ENCODE results near the gene DLGAP3.
"Not testable (repeated sequence)": the region's sequence is repeated elsewhere in the genome, so short reads cannot be mapped to it uniquely, and the experiment has no call there.

Gene DLGAP3

DNA sequence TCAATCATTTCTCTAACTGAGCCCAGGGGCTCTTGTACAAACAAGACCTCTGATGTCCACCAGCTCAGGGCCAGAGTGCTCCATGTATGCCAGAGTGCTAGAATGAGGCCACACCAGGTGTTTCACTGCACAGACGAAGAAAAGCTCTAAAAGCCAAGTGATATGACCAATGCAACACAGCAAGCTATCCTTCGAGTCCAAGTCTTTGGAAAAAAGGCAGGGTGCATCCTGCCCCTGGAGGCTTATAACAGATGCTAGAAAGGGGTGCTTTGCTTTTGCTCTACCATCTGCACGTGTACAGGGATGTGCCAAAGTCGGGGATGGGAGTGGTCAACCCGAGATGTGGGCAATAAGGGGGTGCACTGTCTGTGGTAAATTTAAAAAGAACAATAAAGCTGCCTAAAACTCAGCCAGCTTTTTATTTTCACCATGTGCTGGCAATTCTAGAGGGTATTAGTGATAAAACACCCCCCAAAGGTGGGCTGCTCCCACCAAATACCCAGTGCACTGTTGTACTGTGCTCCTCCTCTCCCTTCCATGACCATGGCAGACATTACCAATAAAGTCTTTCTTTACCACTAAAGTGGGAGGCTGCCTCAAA is 102.0 kb downstream of the DLGAP3 start:
- DNase-seq, result no peak

DNA sequence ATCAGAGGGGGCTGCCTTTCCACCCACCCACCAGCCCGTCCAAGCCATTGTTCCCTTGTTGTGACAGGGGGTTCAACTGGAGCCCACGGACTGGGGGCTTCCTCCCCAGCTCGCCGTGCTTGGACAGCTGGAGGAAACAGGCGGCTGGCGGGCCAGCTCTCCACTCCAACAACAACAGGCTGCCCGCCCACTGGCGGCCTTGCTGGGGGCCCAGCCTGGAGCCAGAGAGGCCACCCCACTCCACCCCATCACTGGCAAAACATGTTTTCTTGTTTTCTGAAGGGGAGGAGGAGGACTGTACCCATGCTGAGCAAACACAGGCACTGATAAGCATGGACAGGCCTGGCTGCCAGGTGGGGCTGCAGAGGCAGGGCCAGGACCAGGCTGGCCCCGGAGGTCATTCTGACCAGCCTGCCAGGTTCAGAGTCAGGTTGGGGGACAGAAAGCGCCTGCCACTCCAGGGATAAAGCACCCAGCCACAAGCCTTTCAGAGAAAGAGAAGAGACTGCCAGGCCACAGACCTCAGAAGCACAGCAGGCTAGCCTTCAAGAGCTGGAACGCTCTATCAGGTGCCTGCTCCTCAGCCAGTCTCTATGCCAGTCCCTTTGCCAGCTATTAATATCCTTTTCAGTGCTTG is 103.9 kb downstream of the DLGAP3 start:
- DNase-seq, result no peak

DNA sequence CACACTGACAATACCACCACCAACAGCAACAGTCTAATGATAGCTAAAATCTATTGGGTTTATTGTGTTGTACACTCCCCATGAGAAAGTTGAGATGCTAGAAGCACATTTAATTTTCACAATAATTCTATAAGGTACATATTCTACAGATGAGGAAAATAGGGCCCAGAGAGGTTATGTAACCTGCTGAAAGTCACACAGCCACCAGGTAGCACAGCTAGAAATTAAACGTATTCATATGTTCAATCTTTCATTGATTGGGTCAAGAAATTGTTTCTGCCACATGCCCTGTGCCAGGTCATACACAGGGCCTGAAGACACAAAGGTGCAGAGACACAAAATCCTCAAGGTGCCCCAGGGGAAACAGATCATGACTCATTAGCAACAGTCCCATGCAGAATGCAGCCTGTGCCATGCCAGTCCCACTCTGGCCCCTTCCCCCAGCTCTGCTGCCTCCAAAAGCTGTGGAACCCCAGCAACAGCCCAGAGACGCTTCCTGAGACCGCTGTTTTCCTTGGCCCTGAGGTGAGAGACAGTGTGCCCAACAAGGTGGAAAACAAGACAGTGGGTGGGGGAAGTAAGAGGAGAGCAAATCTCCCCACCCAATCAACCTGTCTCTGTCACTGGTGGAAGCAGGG is 104.5 kb downstream of the DLGAP3 start:
- no peak for DNase-seq

DNA sequence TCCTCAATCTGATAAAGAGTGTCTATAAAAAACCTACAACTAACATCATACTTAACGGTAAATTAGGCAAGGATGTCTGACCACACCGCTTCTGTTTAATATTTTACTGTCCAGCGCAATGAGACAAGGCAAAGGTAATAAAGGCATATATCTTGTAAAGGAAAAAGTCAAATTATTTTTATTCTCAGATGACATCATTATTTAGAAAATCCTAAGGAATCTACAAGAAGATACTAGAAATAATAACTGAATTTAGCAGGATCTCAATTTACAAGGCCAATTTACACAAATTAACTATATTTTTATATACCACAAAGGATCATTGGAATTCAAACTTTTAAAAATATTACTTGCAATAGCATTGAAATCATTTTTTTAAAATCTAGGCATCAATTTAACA is 107.2 kb downstream of the DLGAP3 start:
- DNase-seq, result no peak

DNA sequence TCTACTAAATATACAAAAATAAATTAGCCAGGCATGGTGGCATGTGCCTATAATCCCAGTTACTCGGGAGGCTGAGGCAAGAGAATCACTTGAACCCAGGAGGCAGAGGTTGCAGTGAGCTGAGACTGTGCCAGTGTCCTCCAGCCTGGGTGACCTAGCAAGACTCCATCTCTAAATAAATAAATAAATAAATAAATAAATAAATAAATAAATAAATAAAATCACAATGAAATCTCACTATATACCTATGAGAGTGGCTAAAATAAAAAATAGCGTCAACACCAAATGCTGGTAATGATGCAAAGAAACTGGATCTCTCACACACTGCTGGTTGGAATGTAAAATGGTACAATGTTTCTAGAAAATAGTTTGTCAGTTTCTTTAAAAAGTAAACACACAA is 110.6 kb downstream of the DLGAP3 start:
- not testable (repeated sequence) for DNase-seq

DNA sequence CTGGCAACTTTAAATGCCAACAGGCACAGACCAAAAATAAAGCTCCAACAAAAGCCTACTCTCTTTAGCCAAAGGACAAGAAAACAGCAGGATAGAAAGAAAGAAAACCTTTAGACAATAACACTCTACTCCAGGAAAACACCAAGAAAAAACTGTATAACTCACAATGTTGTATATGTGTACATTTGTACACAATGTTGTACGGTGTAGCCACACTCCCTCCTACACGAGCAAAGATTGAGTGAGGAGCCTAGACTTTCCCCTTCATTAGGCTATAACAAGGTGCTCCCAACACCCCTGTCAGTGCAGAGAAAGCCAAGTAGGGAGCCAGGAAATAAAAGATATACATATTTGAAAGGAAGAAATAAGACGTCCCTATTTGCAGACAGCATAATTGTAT is 112.7 kb downstream of the DLGAP3 start:
- no peak for DNase-seq

DNA sequence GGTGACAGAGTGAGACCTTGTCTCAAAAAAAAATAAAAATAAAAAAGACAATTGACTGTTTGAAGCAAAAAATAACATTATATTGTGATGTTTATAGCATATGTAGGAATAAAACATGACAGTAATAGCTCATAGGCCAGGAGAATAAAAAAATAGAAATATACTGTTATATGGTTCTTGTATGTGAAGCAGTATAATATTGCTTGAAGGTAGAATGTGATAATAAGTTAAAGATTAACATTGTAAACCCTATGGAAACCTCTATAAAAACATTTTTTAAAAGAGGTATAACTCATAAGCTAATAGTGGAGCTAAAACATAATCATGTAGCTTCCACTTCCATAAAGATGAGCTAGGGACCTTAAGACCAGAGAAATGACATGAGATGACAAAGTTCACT is 113.1 kb downstream of the DLGAP3 start:
- DNase-seq, result no peak

All from NCI-H69 (cell line).